Lower lobe of right lung (tissue), 2 donors: Measurements from ENCODE around the gene NAALADL2. TPM values are rescaled to one million over a fixed set of nuclear protein-coding genes. Genes with fewer than 3 reads are reported as not detected.

Experiments used
- ATAC-seq, 2 donors: fragments of 200-7000 bp; cut with Tn5 transposase; one replicate each; pipeline ENCODE4 v1.9.1; 2020 to 2022; ENCODE audit warnings: mild to moderate bottlenecking in 2 of 2, moderate library complexity in 2 of 2
- DNase-seq: peaks from one replicate; pipeline ENCODE4 v3.0.0-alpha.2; 2020
- H3K27ac ChIP-seq: fragments of 200-600 bp; one replicate; pipeline ENCODE4 v1.8.0; 2022
- H3K27me3 ChIP-seq: fragments of 200-600 bp; one replicate; pipeline ENCODE4 v1.8.0; 2022; ENCODE audit warnings: low read depth
- H3K36me3 ChIP-seq: fragments of 200-600 bp; one replicate; pipeline ENCODE4 v1.8.0; 2022; ENCODE audit warnings: mild to moderate bottlenecking
- H3K4me1 ChIP-seq: fragments of 200-600 bp; one replicate; pipeline ENCODE4 v1.8.0; 2022
- H3K4me3 ChIP-seq: fragments of 200-600 bp; one replicate; pipeline ENCODE4 v1.8.0; 2022; ENCODE audit warnings: mild to moderate bottlenecking
- H3K9me3 ChIP-seq: fragments of 200-600 bp; one replicate; pipeline ENCODE4 v1.8.0; 2022
- intact Hi-C: fragments of 100-400 bp; cut with DNase I; formaldehyde crosslinking; loops from one replicate; pipeline ENCODE4 v1.11.0; 2022
- total RNA-seq: library from RNA; stranded (reverse); fragmentation: NEBNext Ultra II Directional; extraction: Animal tissue kit (Norgen Biotek cat#: 25700); gene quantifications from one replicate; pipeline ENCODE4 v1.2.1, GENCODE V29; 2021
- TF ChIP-seq, protein P1 (sequence below): fragments of 200-600 bp; IDR thresholded peaks from one replicate; pipeline ENCODE4 v1.8.0; 2022; ENCODE audit warnings: antibody characterized with exemption, mild to moderate bottlenecking
- donor health status: DM: no; HTN: yes; CAD: no; lungs with severe emphysema.

Gene NAALADL2
- total RNA-seq, 1 donor from 2014 or later: 9.8 TPM

DNA sequence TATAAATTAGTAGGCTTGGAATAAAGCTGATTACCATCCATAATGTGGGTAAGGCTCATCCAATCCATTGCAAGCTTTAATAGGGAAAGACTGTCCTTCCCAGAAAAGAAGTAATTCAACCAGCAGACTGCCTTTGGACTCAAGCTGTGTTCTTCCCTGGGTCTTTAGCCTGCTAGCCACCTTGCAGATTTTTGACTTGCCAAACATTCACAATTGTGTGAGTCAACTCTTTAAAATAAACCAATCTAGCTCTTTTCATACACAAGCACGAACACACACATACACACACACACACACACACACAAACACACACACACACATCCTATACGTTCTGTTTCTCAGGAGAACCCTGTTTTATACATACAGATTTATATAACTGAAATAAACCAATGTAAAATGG is 248.1 kb downstream of the NAALADL2 start:
- H3K4me3 ChIP-seq: no peak overlapping the region
- DNase-seq (no peak), ATAC-seq (no peak)
- H3K9me3 ChIP-seq: no peaks in the 10 kb centered on the region
- H3K27me3 ChIP-seq: no peaks in the 10 kb centered on the region
- no peak overlapping the region for H3K27ac ChIP-seq
- H3K4me1 ChIP-seq: no peaks in the 10 kb centered on the region
- intact Hi-C loops: no loop called here
- H3K36me3 ChIP-seq: no peaks in the 10 kb centered on the region
- TF ChIP-seq, protein P1, sequence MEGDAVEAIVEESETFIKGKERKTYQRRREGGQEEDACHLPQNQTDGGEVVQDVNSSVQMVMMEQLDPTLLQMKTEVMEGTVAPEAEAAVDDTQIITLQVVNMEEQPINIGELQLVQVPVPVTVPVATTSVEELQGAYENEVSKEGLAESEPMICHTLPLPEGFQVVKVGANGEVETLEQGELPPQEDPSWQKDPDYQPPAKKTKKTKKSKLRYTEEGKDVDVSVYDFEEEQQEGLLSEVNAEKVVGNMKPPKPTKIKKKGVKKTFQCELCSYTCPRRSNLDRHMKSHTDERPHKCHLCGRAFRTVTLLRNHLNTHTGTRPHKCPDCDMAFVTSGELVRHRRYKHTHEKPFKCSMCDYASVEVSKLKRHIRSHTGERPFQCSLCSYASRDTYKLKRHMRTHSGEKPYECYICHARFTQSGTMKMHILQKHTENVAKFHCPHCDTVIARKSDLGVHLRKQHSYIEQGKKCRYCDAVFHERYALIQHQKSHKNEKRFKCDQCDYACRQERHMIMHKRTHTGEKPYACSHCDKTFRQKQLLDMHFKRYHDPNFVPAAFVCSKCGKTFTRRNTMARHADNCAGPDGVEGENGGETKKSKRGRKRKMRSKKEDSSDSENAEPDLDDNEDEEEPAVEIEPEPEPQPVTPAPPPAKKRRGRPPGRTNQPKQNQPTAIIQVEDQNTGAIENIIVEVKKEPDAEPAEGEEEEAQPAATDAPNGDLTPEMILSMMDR: no peak

DNA sequence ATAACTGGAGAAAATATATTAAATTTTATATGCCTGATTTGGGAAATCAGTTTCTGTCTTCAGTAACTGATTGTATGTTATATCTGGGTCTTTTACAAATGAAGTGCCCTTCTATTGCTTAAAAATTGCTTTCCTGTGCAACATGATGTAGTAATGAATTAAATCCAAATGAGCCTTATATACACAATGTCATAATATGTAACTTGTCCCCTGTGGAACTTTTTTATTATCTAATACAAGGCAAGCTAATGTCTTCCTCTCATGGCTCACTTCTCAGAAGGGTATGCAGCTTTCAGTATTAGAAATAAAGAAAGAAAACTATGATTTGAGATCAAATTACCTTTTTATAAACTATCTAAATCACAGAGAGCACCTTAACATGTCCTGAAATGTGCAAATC is 248.9 kb downstream of the NAALADL2 start:
- H3K27me3 ChIP-seq: no peaks in the 10 kb centered on the region
- no peak for ATAC-seq
- TF ChIP-seq, protein P1: no peak

DNA sequence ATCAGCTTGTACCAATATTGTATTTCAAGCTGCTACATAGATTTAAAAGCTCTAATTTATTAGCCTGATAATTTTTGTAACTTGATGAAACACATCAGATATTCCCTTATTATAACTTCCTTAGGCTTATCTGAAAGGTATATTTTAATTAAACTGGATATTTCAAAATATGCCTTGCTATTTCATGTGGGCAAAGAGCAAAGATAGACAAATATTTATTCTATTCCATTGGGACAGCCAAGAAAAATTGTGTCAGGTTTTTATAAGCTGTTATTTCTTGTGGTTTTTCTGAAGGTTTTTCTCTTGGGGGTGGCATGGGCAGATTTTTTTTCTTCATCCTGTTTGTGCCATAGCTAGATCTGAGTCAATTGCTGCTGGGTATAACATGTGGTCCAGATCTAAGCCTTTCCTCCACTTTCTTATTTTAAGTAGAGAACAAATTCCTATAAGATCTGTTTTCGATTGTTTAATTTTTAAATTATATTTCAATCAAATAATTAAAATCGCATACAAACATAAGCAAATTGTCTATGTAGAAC is 249.5 kb downstream of the NAALADL2 start:
- Histone ChIP-seq H3K27ac (no peak overlapping the region), H3K9me3 (no peaks in the 10 kb centered on the region), H3K36me3 (no peaks in the 10 kb centered on the region), H3K4me3 (no peak overlapping the region), H3K4me1 (no peaks in the 10 kb centered on the region), H3K27me3 (no peaks in the 10 kb centered on the region)
- intact Hi-C loops: no loop called here
- ATAC-seq: no peak
- no peak for DNase-seq
- TF ChIP-seq, protein P1: no peak

More for the DNA sequence above, 248.9 kb downstream of the NAALADL2 start:
- Histone ChIP-seq H3K4me3 (no peak overlapping the region), H3K27ac (no peak overlapping the region), H3K9me3 (no peaks in the 10 kb centered on the region), H3K4me1 (no peaks in the 10 kb centered on the region), H3K36me3 (no peaks in the 10 kb centered on the region)
- intact Hi-C loops: no loop called here
- no peak for DNase-seq

DNA sequence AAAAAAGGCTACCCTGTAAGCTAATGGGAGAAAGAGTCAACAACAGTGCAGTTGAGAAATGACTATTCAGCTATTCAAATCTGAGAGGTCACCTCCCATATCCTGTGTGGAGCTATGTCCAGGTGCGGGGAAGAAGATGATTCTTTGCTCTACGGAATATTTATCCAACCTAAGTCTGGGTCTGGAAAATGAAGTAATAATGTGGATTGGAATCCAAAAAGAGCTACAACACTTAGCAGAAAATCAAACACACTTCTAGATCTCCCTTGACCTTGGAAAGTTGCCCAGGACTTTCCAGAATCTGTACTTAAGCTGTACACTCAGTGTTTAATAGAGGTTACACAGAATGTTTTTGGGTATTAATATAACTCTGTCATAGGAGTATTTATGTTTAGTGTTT is 251.9 kb downstream of the NAALADL2 start:
- ATAC-seq: peak; percentile 76 to 96
- H3K4me1 ChIP-seq: no peaks in the 10 kb centered on the region
- H3K27me3 ChIP-seq: no peaks in the 10 kb centered on the region
- H3K9me3 ChIP-seq: no peaks in the 10 kb centered on the region
- no peak overlapping the region for H3K27ac ChIP-seq
- H3K36me3 ChIP-seq: no peaks in the 10 kb centered on the region
- no peak for DNase-seq
- no peak overlapping the region for H3K4me3 ChIP-seq
- TF ChIP-seq, protein P1: no peak
- intact Hi-C loops: no loop called here

DNA sequence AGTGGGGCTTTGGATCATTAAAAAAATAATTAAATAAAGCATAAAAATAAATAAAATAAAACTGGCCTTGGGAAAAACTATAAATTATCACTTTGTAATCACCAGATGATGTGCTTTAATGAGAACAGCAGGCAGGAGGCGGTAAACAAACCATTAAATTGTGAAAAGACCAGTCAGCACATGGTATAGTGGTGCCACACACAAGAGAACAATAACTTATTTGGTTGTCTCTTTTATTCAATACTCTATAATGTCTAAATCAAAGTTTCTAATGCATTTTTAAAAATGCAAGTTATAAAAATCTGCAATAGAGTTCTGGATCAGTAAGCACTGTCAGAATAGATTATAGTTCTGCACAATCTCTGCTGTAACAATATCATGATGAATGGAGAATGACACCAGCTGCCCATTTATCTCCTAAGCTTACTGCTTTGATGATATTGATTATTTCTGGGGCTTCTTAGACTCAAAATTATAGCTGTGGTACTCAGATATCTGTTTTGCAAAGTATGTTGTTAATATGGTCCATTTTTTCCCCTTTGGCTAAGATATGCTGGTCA is 259.3 kb downstream of the NAALADL2 start:
- DNase-seq (no peak), ATAC-seq (no peak)
- Histone ChIP-seq H3K9me3 (no peaks in the 10 kb centered on the region), H3K4me1 (no peaks in the 10 kb centered on the region), H3K27ac (no peak overlapping the region), H3K27me3 (no peaks in the 10 kb centered on the region), H3K36me3 (no peaks in the 10 kb centered on the region), H3K4me3 (no peak overlapping the region)
- intact Hi-C loops: no loop called here
- TF ChIP-seq, protein P1: no peak
